Measurements from ENCODE around the gene PLXNA4. TPM values are rescaled to one million over a fixed set of nuclear protein-coding genes. Genes with fewer than 3 reads are reported as not detected.

The PLXNA4 gene
- total RNA-seq, 1 experiment from 2014 or later, result 0.10 TPM

GRCh38 chr7:132240821-132241422 lies 335.3 kb downstream of the PLXNA4 start:
- Histone ChIP-seq H3K27me3 (ENCODE audit: control insufficient read depth, insufficient read depth, low read length) (peaks cover 9% of the 10 kb centered on the region), H3K27ac (ENCODE audit: low read length) (no peak overlapping the region), H3K9me3 (ENCODE audit: control insufficient read depth, insufficient read depth, low read depth, low read length) (no peaks in the 10 kb centered on the region), H3K4me1 (ENCODE audit: control insufficient read depth, insufficient read depth, low read length) (no peaks in the 10 kb centered on the region), H3K4me3 (ENCODE audit: low read depth in 2 of 2, low read length in 2 of 2) (no peak overlapping the region), H3K36me3 (ENCODE audit: control insufficient read depth, insufficient read depth, low read length) (no peaks in the 10 kb centered on the region)
- intact Hi-C loops (cut with micrococcal nuclease; ENCODE audit: unreplicated experiment) (no loop called here), in situ Hi-C loops (cut with HindIII; ENCODE audit: low pct_unique_long_range_greater_than_20kb, low sequenced_read_pairs) (no loop called here)
- ATAC-seq, result no peak
- CTCF ChIA-PET, result interaction anchor here (0.5 kb wide), 1 partner anchor 1050 kb away, joined by 3 read pairs; no protein-coding TSS in a partner anchor
- no peak for DNase-seq (ENCODE audit: low read depth, low spot score)
- POLR2A ChIA-PET, result no interaction called here
- no peak for TF ChIP-seq REST (IDR thresholded peaks at IDR 0.05; ENCODE audit: insufficient read depth in 1 of 2, low read depth in 2 of 2, low read length in 1 of 2)
- no peak for TF ChIP-seq TCF7L2 (IDR thresholded peaks at IDR 0.05; ENCODE audit: low read depth, low read length)
- no peak for TF ChIP-seq POLR2AphosphoS5 (IDR thresholded peaks at IDR 0.05; ENCODE audit: low read depth, low read length)
- TF ChIP-seq CTCF (IDR thresholded peaks at IDR 0.05), result no peak
- no peak for TF ChIP-seq SIN3A (IDR thresholded peaks at IDR 0.05; ENCODE audit: borderline replicate concordance, insufficient read depth, low read depth, low read length)
- no TSS peak for BruUV-seq (replicated peaks)

- H3K27me3 ChIP-seq (ENCODE audit: control insufficient read depth, insufficient read depth, low read length), result peaks cover 9% of the 10 kb centered on the region
- DNase-seq (ENCODE audit: low read depth, low spot score) (no peak), ATAC-seq (no peak)
- no peaks in the 10 kb centered on the region for H3K36me3 ChIP-seq (ENCODE audit: control insufficient read depth, insufficient read depth, low read length)
- H3K4me1 ChIP-seq (ENCODE audit: control insufficient read depth, insufficient read depth, low read length), result no peaks in the 10 kb centered on the region
- H3K27ac ChIP-seq (ENCODE audit: low read length), result no peak overlapping the region
- no TSS peak for BruUV-seq (replicated peaks)
- no peak overlapping the region for H3K4me3 ChIP-seq (ENCODE audit: low read depth in 2 of 2, low read length in 2 of 2)
- CTCF ChIA-PET, result no interaction called here
- TF ChIP-seq TCF7L2 (IDR thresholded peaks at IDR 0.05; ENCODE audit: low read depth, low read length) (no peak), SIN3A (IDR thresholded peaks at IDR 0.05; ENCODE audit: borderline replicate concordance, insufficient read depth, low read depth, low read length) (no peak), POLR2AphosphoS5 (IDR thresholded peaks at IDR 0.05; ENCODE audit: low read depth, low read length) (no peak), CTCF (IDR thresholded peaks at IDR 0.05) (no peak), REST (IDR thresholded peaks at IDR 0.05; ENCODE audit: insufficient read depth in 1 of 2, low read depth in 2 of 2, low read length in 1 of 2) (no peak)
- in situ Hi-C loops (cut with HindIII; ENCODE audit: low pct_unique_long_range_greater_than_20kb, low sequenced_read_pairs) (no loop called here), intact Hi-C loops (cut with micrococcal nuclease; ENCODE audit: unreplicated experiment) (no loop called here)
- no peaks in the 10 kb centered on the region for H3K9me3 ChIP-seq (ENCODE audit: control insufficient read depth, insufficient read depth, low read depth, low read length)
- POLR2A ChIA-PET, result no interaction called here
These were observed 336.0 kb downstream of the PLXNA4 start for GRCh38 chr7:132240262-132240661.

Measured in Panc1 (cell line).